MG63 (cell line): ENCODE results near the gene COX7A2. TPM values are rescaled to one million over a fixed set of nuclear protein-coding genes. Genes with fewer than 3 reads are reported as not detected.

ENCODE experiments used
- DNase-seq: peaks from one replicate; pipeline ENCODE4 v3.0.0-alpha.2; 2020
- H3K27me3 ChIP-seq: fragments of 250-450 bp; sonication (Bioruptor Pico); 2 replicates; pipeline ENCODE4 v1.5.1; 2020; ENCODE audit warnings: mild to moderate bottlenecking, moderate library complexity
- H3K36me3 ChIP-seq: fragments of 250-450 bp; sonication (Bioruptor Pico); 2 replicates; pipeline ENCODE4 v1.5.1; 2020; ENCODE audit warnings: mild to moderate bottlenecking, moderate library complexity
- H3K4me3 ChIP-seq: fragments of 250-450 bp; sonication (Bioruptor Pico); 2 replicates; pipeline ENCODE4 v1.5.1; 2020; ENCODE audit warnings: mild to moderate bottlenecking, moderate library complexity
- H3K9me3 ChIP-seq: fragments of 250-450 bp; sonication (Bioruptor Pico); 2 replicates; pipeline ENCODE4 v1.5.1; 2020; ENCODE audit warnings: mild to moderate bottlenecking, moderate library complexity
- total RNA-seq: library from RNA; depleted of rRNA; stranded (reverse); fragments of >200 nt; shearing (Covaris generic); gene quantifications from 2 replicates; pipeline ENCODE4 v1.2.3, GENCODE V29; 2014; ENCODE audit warnings: low replicate concordance

COX7A2 gene
- total RNA-seq, 1 experiment from 2014 or later = 187 TPM

- Histone ChIP-seq H3K4me3 (no peak overlapping the region), H3K27me3 (no peaks in the 10 kb centered on the region), H3K36me3 (no peaks in the 10 kb centered on the region), H3K9me3 (no peaks in the 10 kb centered on the region)
- no peak for DNase-seq
Measured at GRCh38 chr6:75210885-75211739, 32.5 kb downstream of the COX7A2 start.

GRCh38 chr6:75209184-75209723 lies 34.3 kb downstream of the COX7A2 start:
- no peak overlapping the region for H3K4me3 ChIP-seq
- H3K27me3 ChIP-seq = no peaks in the 10 kb centered on the region
- no peaks in the 10 kb centered on the region for H3K36me3 ChIP-seq
- DNase-seq = no peak
- H3K9me3 ChIP-seq = no peaks in the 10 kb centered on the region

GRCh38 chr6:75208298-75209183 lies 35.1 kb downstream of the COX7A2 start:
- Histone ChIP-seq H3K27me3 (no peaks in the 10 kb centered on the region), H3K9me3 (no peaks in the 10 kb centered on the region), H3K4me3 (no peak overlapping the region), H3K36me3 (no peaks in the 10 kb centered on the region)
- peak; percentile 74 for DNase-seq

GRCh38 chr6:75206576-75207342 lies 36.8 kb downstream of the COX7A2 start:
- no peaks in the 10 kb centered on the region for H3K9me3 ChIP-seq
- H3K27me3 ChIP-seq = no peaks in the 10 kb centered on the region
- peak overlapping the region; percentile 73 for H3K4me3 ChIP-seq
- no peaks in the 10 kb centered on the region for H3K36me3 ChIP-seq
- peak; percentile 22 for DNase-seq

GRCh38 chr6:75205776-75206575 lies 37.6 kb downstream of the COX7A2 start, which contains the start of gene COL12A1:
Gene COL12A1, minus strand, starts transcription at chr6:75206053. Its CDS starts 3,261 bp downstream, at chr6:75202792.
- no peaks in the 10 kb centered on the region for H3K36me3 ChIP-seq
- peak within 1 kb of the TSS; percentile 73 for H3K4me3 ChIP-seq
- no peaks in the 10 kb centered on the region for H3K27me3 ChIP-seq
- H3K9me3 ChIP-seq = no peaks in the 10 kb centered on the region
- peak; percentile 96 for DNase-seq

- no peaks in the 10 kb centered on the region for H3K36me3 ChIP-seq
- H3K9me3 ChIP-seq = no peaks in the 10 kb centered on the region
- peak overlapping the region; percentile 73 for H3K4me3 ChIP-seq
- peak; percentile 69 for DNase-seq
- H3K27me3 ChIP-seq = no peaks in the 10 kb centered on the region
Measured at GRCh38 chr6:75204959-75205775, 38.4 kb downstream of the COX7A2 start.

- H3K36me3 ChIP-seq = no peaks in the 10 kb centered on the region
- peak overlapping the region; percentile 73 for H3K4me3 ChIP-seq
- no peaks in the 10 kb centered on the region for H3K27me3 ChIP-seq
- no peaks in the 10 kb centered on the region for H3K9me3 ChIP-seq
- DNase-seq = peak; percentile 86
Measured at GRCh38 chr6:75204217-75204958, 39.2 kb downstream of the COX7A2 start.

- no peaks in the 10 kb centered on the region for H3K36me3 ChIP-seq
- peak; percentile 48 for DNase-seq
- H3K27me3 ChIP-seq = no peaks in the 10 kb centered on the region
- peak overlapping the region; percentile 73 for H3K4me3 ChIP-seq
- H3K9me3 ChIP-seq = no peaks in the 10 kb centered on the region
Measured at GRCh38 chr6:75203721-75204120, 39.9 kb downstream of the COX7A2 start.

- H3K4me3 ChIP-seq = peak overlapping the region; percentile 44
- H3K36me3 ChIP-seq = no peaks in the 10 kb centered on the region
- no peaks in the 10 kb centered on the region for H3K9me3 ChIP-seq
- DNase-seq = peak; percentile 47
- no peaks in the 10 kb centered on the region for H3K27me3 ChIP-seq
Measured at GRCh38 chr6:75202676-75203131, 40.9 kb downstream of the COX7A2 start.

GRCh38 chr6:75201901-75202672 lies 41.5 kb downstream of the COX7A2 start:
- Histone ChIP-seq H3K36me3 (no peaks in the 10 kb centered on the region), H3K9me3 (no peaks in the 10 kb centered on the region), H3K27me3 (no peaks in the 10 kb centered on the region), H3K4me3 (peak overlapping the region; percentile 44)
- peak; percentile 74 for DNase-seq

GRCh38 chr6:75201021-75201420 lies 42.6 kb downstream of the COX7A2 start:
- Histone ChIP-seq H3K9me3 (no peaks in the 10 kb centered on the region), H3K36me3 (no peaks in the 10 kb centered on the region), H3K27me3 (no peaks in the 10 kb centered on the region), H3K4me3 (no peak overlapping the region)
- DNase-seq = no peak

- Histone ChIP-seq H3K27me3 (no peaks in the 10 kb centered on the region), H3K9me3 (peaks cover 3% of the 10 kb centered on the region), H3K4me3 (peak overlapping the region; percentile 7; the same call in 1 of the 2 replicates), H3K36me3 (no peaks in the 10 kb centered on the region; the same call in 1 of the 2 replicates)
- no peak for DNase-seq
Measured at GRCh38 chr6:75199889-75200288, 43.7 kb downstream of the COX7A2 start.

GRCh38 chr6:75196081-75196687 lies 47.4 kb downstream of the COX7A2 start:
- Histone ChIP-seq H3K36me3 (peaks cover 8% of the 10 kb centered on the region), H3K4me3 (no peak overlapping the region), H3K9me3 (peaks cover 5% of the 10 kb centered on the region), H3K27me3 (no peaks in the 10 kb centered on the region)
- DNase-seq = no peak
